ENCODE measurements around the gene SVOP.
"Not testable (repeated sequence)": the region's sequence is repeated elsewhere in the genome, so short reads cannot be mapped to it uniquely, and the experiment has no call there.

DNA sequence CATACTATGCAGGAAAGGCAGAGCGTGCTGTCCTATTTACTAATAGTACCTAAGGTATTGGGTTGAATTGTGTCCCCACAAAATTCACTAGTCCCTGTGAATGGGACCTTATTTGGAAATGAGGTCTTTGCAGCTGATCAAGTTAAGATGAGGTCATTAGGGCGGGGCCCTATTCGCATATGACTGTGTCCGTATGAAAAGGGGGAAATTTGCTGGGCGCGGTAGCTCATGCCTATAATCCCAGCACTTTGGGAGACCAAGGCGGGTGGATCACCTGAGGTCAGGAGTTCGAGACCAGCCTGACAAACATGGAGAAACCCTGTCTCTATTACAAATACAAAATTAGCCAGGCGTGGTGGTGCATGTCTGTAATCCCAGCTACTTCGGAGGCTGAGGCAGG lies 154.8 kb downstream of the SVOP start:
- TF ChIP-seq POLR2A (IDR thresholded peaks at IDR 0.05) = not testable (repeated sequence)
- TF ChIP-seq, protein P1, sequence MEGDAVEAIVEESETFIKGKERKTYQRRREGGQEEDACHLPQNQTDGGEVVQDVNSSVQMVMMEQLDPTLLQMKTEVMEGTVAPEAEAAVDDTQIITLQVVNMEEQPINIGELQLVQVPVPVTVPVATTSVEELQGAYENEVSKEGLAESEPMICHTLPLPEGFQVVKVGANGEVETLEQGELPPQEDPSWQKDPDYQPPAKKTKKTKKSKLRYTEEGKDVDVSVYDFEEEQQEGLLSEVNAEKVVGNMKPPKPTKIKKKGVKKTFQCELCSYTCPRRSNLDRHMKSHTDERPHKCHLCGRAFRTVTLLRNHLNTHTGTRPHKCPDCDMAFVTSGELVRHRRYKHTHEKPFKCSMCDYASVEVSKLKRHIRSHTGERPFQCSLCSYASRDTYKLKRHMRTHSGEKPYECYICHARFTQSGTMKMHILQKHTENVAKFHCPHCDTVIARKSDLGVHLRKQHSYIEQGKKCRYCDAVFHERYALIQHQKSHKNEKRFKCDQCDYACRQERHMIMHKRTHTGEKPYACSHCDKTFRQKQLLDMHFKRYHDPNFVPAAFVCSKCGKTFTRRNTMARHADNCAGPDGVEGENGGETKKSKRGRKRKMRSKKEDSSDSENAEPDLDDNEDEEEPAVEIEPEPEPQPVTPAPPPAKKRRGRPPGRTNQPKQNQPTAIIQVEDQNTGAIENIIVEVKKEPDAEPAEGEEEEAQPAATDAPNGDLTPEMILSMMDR (IDR thresholded peaks at IDR 0.05) = not testable (repeated sequence)

Measured in tibial nerve (tissue), 3 donors.